PC-3 (cell line): ENCODE results near the gene CDIP1. TPM values are rescaled to one million over a fixed set of nuclear protein-coding genes. Genes with fewer than 3 reads are reported as not detected.

Experiments used
- ATAC-seq: fragments of 200-7000 bp; cut with Tn5 transposase; 2 replicates; pipeline ENCODE4 v1.9.1; 2020; ENCODE audit warnings: mild to moderate bottlenecking, moderate library complexity
- BruUV-seq: library from RNA; stranded (reverse); fragments of 400-500 nt; replicated peaks from 2 replicates; lab custom pipeline; 2021; lab: Mats Ljungman, UMichigan
- CTCF ChIA-PET: fragments of 300-600 bp; sonication (Branson Sonifier 250); formaldehyde crosslinking; loops from one replicate; lab custom pipeline; 2022; ENCODE audit warnings: antibody characterized with exemption; lab: Charles Lee
- POLR2A ChIA-PET: fragments of 300-600 bp; sonication (Branson Sonifier 250); formaldehyde crosslinking; loops from one replicate; lab custom pipeline; 2022; ENCODE audit warnings: antibody characterized with exemption; ENCODE audit not compliant: unreplicated experiment; lab: Charles Lee
- DNase-seq: peaks from one replicate; pipeline ENCODE4 v3.0.0-alpha.2; 2015
- H2AFZ ChIP-seq: fragments of 300-600 bp; sonication (generic); 2 replicates; pipeline ENCODE4 v1.6.0; 2016; ENCODE audit warnings: antibody characterized with exemption, low read length
- H3F3A ChIP-seq: fragments of 300-600 bp; sonication (generic); one replicate; pipeline ENCODE4 v1.6.0; 2017; ENCODE audit warnings: antibody characterized with exemption, low read length, control low read depth, mild to moderate bottlenecking; ENCODE audit not compliant: unreplicated experiment
- H3K27ac ChIP-seq: fragments of 300-600 bp; sonication (generic); 2 replicates; pipeline ENCODE4 v1.5.1; 2016; ENCODE audit warnings: mild to moderate bottlenecking, low read length
- H3K27me3 ChIP-seq: fragments of 300-600 bp; sonication (generic); 2 replicates; pipeline ENCODE4 v1.6.1; 2016; ENCODE audit warnings: low read length, mixed read lengths
- H3K36me3 ChIP-seq: fragments of 300-600 bp; sonication (generic); 2 replicates; pipeline ENCODE4 v1.6.1; 2016; ENCODE audit warnings: low read depth, mixed run types, low read length, mixed read lengths
- H3K4me1 ChIP-seq: fragments of 300-600 bp; sonication (generic); 2 replicates; pipeline ENCODE4 v1.5.1; 2016; ENCODE audit warnings: low read length; ENCODE audit not compliant: insufficient read depth
- H3K4me2 ChIP-seq: fragments of 300-600 bp; sonication (generic); 2 replicates; pipeline ENCODE4 v1.6.0; 2016; ENCODE audit warnings: low read length
- H3K4me3 ChIP-seq: fragments of 300-600 bp; sonication (generic); 2 replicates; pipeline ENCODE4 v1.5.1; 2016; ENCODE audit warnings: mild to moderate bottlenecking, low read length, mixed read lengths
- H3K79me2 ChIP-seq: fragments of 300-600 bp; sonication (generic); 2 replicates; pipeline ENCODE4 v1.6.1; 2017; ENCODE audit warnings: low read length, mixed read lengths
- H3K9ac ChIP-seq: fragments of 300-600 bp; sonication (generic); 2 replicates; pipeline ENCODE4 v1.6.0; 2016; ENCODE audit warnings: mild to moderate bottlenecking, low read length
- H3K9me2 ChIP-seq: fragments of 300-600 bp; sonication (generic); replicated peaks from 2 replicates; pipeline ENCODE4 v1.6.1; 2016; ENCODE audit warnings: mixed run types, low read length, mixed read lengths
- H3K9me3 ChIP-seq: fragments of 300-600 bp; sonication (generic); 2 replicates; pipeline ENCODE4 v1.6.1; 2016; ENCODE audit warnings: low read length, mixed read lengths
- H4K20me1 ChIP-seq: fragments of 300-600 bp; sonication (generic); 2 replicates; pipeline ENCODE4 v1.6.1; 2016; ENCODE audit warnings: low read length, mixed read lengths
- EZH2 ChIP-seq: fragments of 300-600 bp; sonication (generic); IDR thresholded peaks from one replicate; pipeline ENCODE4 v1.6.1; 2017; ENCODE audit warnings: antibody characterized with exemption, mild to moderate bottlenecking, low read length; ENCODE audit not compliant: unreplicated experiment
- EZH2phosphoT487 ChIP-seq: fragments of 300-600 bp; sonication (generic); IDR thresholded peaks from 2 replicates; pipeline ENCODE4 v1.6.1; 2018; ENCODE audit warnings: mild to moderate bottlenecking, antibody characterized with exemption, low read length, borderline replicate concordance
- intact Hi-C: fragments of 100-400 bp; cut with micrococcal nuclease; formaldehyde crosslinking; loops from 2 replicates; pipeline ENCODE4 v1.9.0; 2023
- total RNA-seq: library from RNA; depleted of rRNA; stranded (reverse); fragments of >200 nt; gene quantifications from 2 replicates; pipeline ENCODE4 v1.2.3, GENCODE V29; 2014; rRNA removed
- TF ChIP-seq, protein P1 (sequence below): fragments of 300-600 bp; sonication (generic); conservative IDR thresholded peaks from 2 replicates; pipeline ENCODE4 v1.5.1; 2017; ENCODE audit warnings: antibody characterized with exemption, low read depth, mild to moderate bottlenecking, low read length

Gene CDIP1
- total RNA-seq, 1 experiment from 2014 or later: 8.7 TPM

DNA sequence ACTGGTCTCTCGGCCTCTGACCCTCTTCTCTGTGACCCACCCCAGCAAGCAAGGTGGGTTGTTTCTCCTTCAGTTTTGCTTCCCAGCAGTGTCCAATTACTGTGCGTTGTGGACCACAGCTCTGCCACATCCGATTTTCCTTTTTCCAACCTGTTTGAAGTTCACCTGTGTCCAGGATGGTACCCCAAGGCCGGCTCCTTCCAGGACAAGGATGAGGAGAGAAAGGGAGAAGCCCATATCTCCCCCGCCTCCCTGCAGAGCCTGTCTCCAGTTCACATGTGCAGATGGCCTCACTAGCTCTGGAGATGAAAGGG lies 77.7 kb downstream of the CDIP1 start:
- H3K9me2 ChIP-seq: no peaks in the 10 kb centered on the region
- no TSS peak for BruUV-seq
- H3K36me3 ChIP-seq: no peaks in the 10 kb centered on the region; the same call in 1 of the 2 replicates
- peaks cover 15% of the 10 kb centered on the region for H3F3A ChIP-seq
- ChIA-PET CTCF (no interaction called here), POLR2A (no interaction called here)
- intact Hi-C loops: no loop called here
- ATAC-seq: no peak
- H3K27ac ChIP-seq: no peak overlapping the region
- TF ChIP-seq, protein P1, sequence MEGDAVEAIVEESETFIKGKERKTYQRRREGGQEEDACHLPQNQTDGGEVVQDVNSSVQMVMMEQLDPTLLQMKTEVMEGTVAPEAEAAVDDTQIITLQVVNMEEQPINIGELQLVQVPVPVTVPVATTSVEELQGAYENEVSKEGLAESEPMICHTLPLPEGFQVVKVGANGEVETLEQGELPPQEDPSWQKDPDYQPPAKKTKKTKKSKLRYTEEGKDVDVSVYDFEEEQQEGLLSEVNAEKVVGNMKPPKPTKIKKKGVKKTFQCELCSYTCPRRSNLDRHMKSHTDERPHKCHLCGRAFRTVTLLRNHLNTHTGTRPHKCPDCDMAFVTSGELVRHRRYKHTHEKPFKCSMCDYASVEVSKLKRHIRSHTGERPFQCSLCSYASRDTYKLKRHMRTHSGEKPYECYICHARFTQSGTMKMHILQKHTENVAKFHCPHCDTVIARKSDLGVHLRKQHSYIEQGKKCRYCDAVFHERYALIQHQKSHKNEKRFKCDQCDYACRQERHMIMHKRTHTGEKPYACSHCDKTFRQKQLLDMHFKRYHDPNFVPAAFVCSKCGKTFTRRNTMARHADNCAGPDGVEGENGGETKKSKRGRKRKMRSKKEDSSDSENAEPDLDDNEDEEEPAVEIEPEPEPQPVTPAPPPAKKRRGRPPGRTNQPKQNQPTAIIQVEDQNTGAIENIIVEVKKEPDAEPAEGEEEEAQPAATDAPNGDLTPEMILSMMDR: no peak
- TF ChIP-seq EZH2phosphoT487: no peak
- no peak for TF ChIP-seq EZH2
- H4K20me1 ChIP-seq: no peaks in the 10 kb centered on the region
- H3K27me3 ChIP-seq: no peaks in the 10 kb centered on the region
- peaks cover 28% of the 10 kb centered on the region for H3K4me1 ChIP-seq
- no peak overlapping the region for H2AFZ ChIP-seq
- no peaks in the 10 kb centered on the region for H3K9me3 ChIP-seq
- no peak overlapping the region for H3K4me3 ChIP-seq
- no peak for DNase-seq
- no peak overlapping the region for H3K4me2 ChIP-seq
- H3K9ac ChIP-seq: no peak overlapping the region
- no peaks in the 10 kb centered on the region for H3K79me2 ChIP-seq

Other genes starting within 250 kb of the CDIP1 start
- gene GLIS2, start 222.7 kb downstream of the CDIP1 start, total RNA-seq: 2.1 and 5.9 TPM in 2 replicates
- 91.2 and 95.5 TPM in 2 replicates for gene PAM16, start 187.5 kb downstream of the CDIP1 start, total RNA-seq
- 12.2 and 13.6 TPM in 2 replicates for gene VASN, start 166.9 kb downstream of the CDIP1 start, total RNA-seq
- 14.1 and 14.3 TPM in 2 replicates for gene CORO7, start 122.2 kb downstream of the CDIP1 start, total RNA-seq
- 123 and 158 TPM in 2 replicates for gene DNAJA3, start 112.9 kb downstream of the CDIP1 start, total RNA-seq
- gene NMRAL1, start 64.1 kb downstream of the CDIP1 start, total RNA-seq: 92.6 and 119 TPM in 2 replicates
- 86.9 and 88.1 TPM in 2 replicates for gene HMOX2, start 62.4 kb downstream of the CDIP1 start, total RNA-seq
- not detected in 2 replicates for gene C16orf96, start 17.6 kb upstream of the CDIP1 start, total RNA-seq
- gene UBALD1, start 76.1 kb upstream of the CDIP1 start, total RNA-seq: 24.6 and 28.2 TPM in 2 replicates
- 22.7 and 38.2 TPM in 2 replicates for gene MGRN1, start 86.1 kb upstream of the CDIP1 start, total RNA-seq
- gene NUDT16L1, start 154.8 kb upstream of the CDIP1 start, total RNA-seq: 49.9 and 64.3 TPM in 2 replicates
- gene ANKS3, start 195.5 kb upstream of the CDIP1 start, total RNA-seq: 22.6 and 25.1 TPM in 2 replicates
- 0.58 and 1.2 TPM in 2 replicates for gene DNAAF8, start 195.8 kb upstream of the CDIP1 start, total RNA-seq
- 8.6 and 10.4 TPM in 2 replicates for gene ZNF500, start 228.4 kb upstream of the CDIP1 start, total RNA-seq
- not detected in 2 replicates for gene SEPTIN12, start 249.6 kb upstream of the CDIP1 start, total RNA-seq